ENCODE results near the gene KCTD7.
A peak's percentile ranks its signal among the peaks of the same experiment; 100 is the strongest.
"Not testable (repeated sequence)": the region's sequence is repeated elsewhere in the genome, so short reads cannot be mapped to it uniquely, and the experiment has no call there.

Gene KCTD7

GRCh38 chr7:66643395-66643794 lies 14.7 kb downstream of the KCTD7 start:
- Histone ChIP-seq H3K27me3 (ENCODE audit: control insufficient read depth, low read length) (no peaks in the 10 kb centered on the region), H3K36me3 (ENCODE audit: control insufficient read depth, low read length) (peaks cover 74% of the 10 kb centered on the region), H4K20me1 (ENCODE audit: control insufficient read depth, insufficient read depth, low read depth, low read length) (no peaks in the 10 kb centered on the region), H3K4me3 (ENCODE audit: low read length) (peak overlapping the region; percentile 51), H3K27ac (ENCODE audit: low read depth, low read length) (peak overlapping the region; percentile 59), H3K9me3 (ENCODE audit: control insufficient read depth, insufficient read depth, low read length) (no peaks in the 10 kb centered on the region), H3K4me2 (ENCODE audit: low read length) (peak overlapping the region; percentile 69), H3K4me1 (ENCODE audit: control insufficient read depth, low read length) (peaks cover 33% of the 10 kb centered on the region), H3K9me2 (replicated peaks; ENCODE audit: control insufficient read depth, low read length) (no peaks in the 10 kb centered on the region), H3F3A (ENCODE audit: control insufficient read depth, insufficient read depth) (peaks cover 22% of the 10 kb centered on the region), H3K79me2 (ENCODE audit: control insufficient read depth, low read length) (peaks cover 4% of the 10 kb centered on the region; the same call in 1 of the 2 replicates)
- TF ChIP-seq EZH2phosphoT487 (IDR thresholded peaks at IDR 0.05; ENCODE audit: borderline replicate concordance, low read length), result no peak
- TF ChIP-seq, protein P1, sequence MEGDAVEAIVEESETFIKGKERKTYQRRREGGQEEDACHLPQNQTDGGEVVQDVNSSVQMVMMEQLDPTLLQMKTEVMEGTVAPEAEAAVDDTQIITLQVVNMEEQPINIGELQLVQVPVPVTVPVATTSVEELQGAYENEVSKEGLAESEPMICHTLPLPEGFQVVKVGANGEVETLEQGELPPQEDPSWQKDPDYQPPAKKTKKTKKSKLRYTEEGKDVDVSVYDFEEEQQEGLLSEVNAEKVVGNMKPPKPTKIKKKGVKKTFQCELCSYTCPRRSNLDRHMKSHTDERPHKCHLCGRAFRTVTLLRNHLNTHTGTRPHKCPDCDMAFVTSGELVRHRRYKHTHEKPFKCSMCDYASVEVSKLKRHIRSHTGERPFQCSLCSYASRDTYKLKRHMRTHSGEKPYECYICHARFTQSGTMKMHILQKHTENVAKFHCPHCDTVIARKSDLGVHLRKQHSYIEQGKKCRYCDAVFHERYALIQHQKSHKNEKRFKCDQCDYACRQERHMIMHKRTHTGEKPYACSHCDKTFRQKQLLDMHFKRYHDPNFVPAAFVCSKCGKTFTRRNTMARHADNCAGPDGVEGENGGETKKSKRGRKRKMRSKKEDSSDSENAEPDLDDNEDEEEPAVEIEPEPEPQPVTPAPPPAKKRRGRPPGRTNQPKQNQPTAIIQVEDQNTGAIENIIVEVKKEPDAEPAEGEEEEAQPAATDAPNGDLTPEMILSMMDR (IDR thresholded peaks at IDR 0.05; ENCODE audit: low read depth, low read length, poor library complexity, severe bottlenecking), result peak; percentile 50

GRCh38 chr7:66651026-66651425 lies 22.3 kb downstream of the KCTD7 start:
- H3K27ac ChIP-seq (ENCODE audit: low read depth, low read length), result not testable (repeated sequence)
- Histone ChIP-seq H3K79me2 (ENCODE audit: control insufficient read depth, low read length) (peaks cover 35% of the 10 kb centered on the region), H3F3A (ENCODE audit: control insufficient read depth, insufficient read depth) (peaks cover 26% of the 10 kb centered on the region)

GRCh38 chr7:66653719-66654274 lies 25.1 kb downstream of the KCTD7 start:
- not testable (repeated sequence) for H3K9me3 ChIP-seq (ENCODE audit: control insufficient read depth, insufficient read depth, low read length); H4K20me1 ChIP-seq (ENCODE audit: control insufficient read depth, insufficient read depth, low read depth, low read length); H3K9me2 ChIP-seq (replicated peaks; ENCODE audit: control insufficient read depth, low read length); H3K27me3 ChIP-seq (ENCODE audit: control insufficient read depth, low read length)
- Histone ChIP-seq H3K36me3 (ENCODE audit: control insufficient read depth, low read length) (peaks cover 23% of the 10 kb centered on the region), H3K27ac (ENCODE audit: low read depth, low read length) (peak overlapping the region; percentile 92), H3K4me3 (ENCODE audit: low read length) (peak overlapping the region; percentile 80), H3K4me1 (ENCODE audit: control insufficient read depth, low read length) (peaks cover 31% of the 10 kb centered on the region), H3F3A (ENCODE audit: control insufficient read depth, insufficient read depth) (peaks cover 29% of the 10 kb centered on the region), H3K4me2 (ENCODE audit: low read length) (peak overlapping the region; percentile 73), H3K79me2 (ENCODE audit: control insufficient read depth, low read length) (peaks cover 63% of the 10 kb centered on the region)
- TF ChIP-seq, protein P1 (IDR thresholded peaks at IDR 0.05; ENCODE audit: low read depth, low read length, poor library complexity, severe bottlenecking), result peak; percentile 33

More at GRCh38 chr7:66651026-66651425, 22.3 kb downstream of the KCTD7 start:
- H3K4me3 ChIP-seq (ENCODE audit: low read length); H4K20me1 ChIP-seq (ENCODE audit: control insufficient read depth, insufficient read depth, low read depth, low read length); H3K9me2 ChIP-seq (replicated peaks; ENCODE audit: control insufficient read depth, low read length); H3K27me3 ChIP-seq (ENCODE audit: control insufficient read depth, low read length); H3K9me3 ChIP-seq (ENCODE audit: control insufficient read depth, insufficient read depth, low read length); H3K4me2 ChIP-seq (ENCODE audit: low read length): not testable (repeated sequence)
- peaks cover 25% of the 10 kb centered on the region for H3K4me1 ChIP-seq (ENCODE audit: control insufficient read depth, low read length)
- H3K36me3 ChIP-seq (ENCODE audit: control insufficient read depth, low read length), result peaks cover 15% of the 10 kb centered on the region

GRCh38 chr7:66654275-66655112 lies 25.8 kb downstream of the KCTD7 start:
- Histone ChIP-seq H3K9me3 (ENCODE audit: control insufficient read depth, insufficient read depth, low read length) (no peaks in the 10 kb centered on the region), H3K36me3 (ENCODE audit: control insufficient read depth, low read length) (peaks cover 25% of the 10 kb centered on the region), H3K27me3 (ENCODE audit: control insufficient read depth, low read length) (no peaks in the 10 kb centered on the region), H3K4me3 (ENCODE audit: low read length) (peak overlapping the region; percentile 80), H4K20me1 (ENCODE audit: control insufficient read depth, insufficient read depth, low read depth, low read length) (no peaks in the 10 kb centered on the region; the same call in 1 of the 2 replicates), H3K4me2 (ENCODE audit: low read length) (peak overlapping the region; percentile 73), H3K79me2 (ENCODE audit: control insufficient read depth, low read length) (peaks cover 70% of the 10 kb centered on the region), H3K4me1 (ENCODE audit: control insufficient read depth, low read length) (peaks cover 31% of the 10 kb centered on the region), H3F3A (ENCODE audit: control insufficient read depth, insufficient read depth) (peaks cover 29% of the 10 kb centered on the region), H3K27ac (ENCODE audit: low read depth, low read length) (peak overlapping the region; percentile 92), H3K9me2 (replicated peaks; ENCODE audit: control insufficient read depth, low read length) (no peaks in the 10 kb centered on the region)
- TF ChIP-seq EZH2phosphoT487 (IDR thresholded peaks at IDR 0.05; ENCODE audit: borderline replicate concordance, low read length), result no peak
- TF ChIP-seq, protein P1 (IDR thresholded peaks at IDR 0.05; ENCODE audit: low read depth, low read length, poor library complexity, severe bottlenecking), result no peak
